Vagina (tissue), 2 donors: ENCODE results near the gene ZNF407. TPM values are rescaled to one million over a fixed set of nuclear protein-coding genes. Genes with fewer than 3 reads are reported as not detected.

Source experiments
- DNase-seq, 2 donors: peaks; one replicate each; pipeline ENCODE4 v3.0.0-alpha.2; 2017; ENCODE audit errors: extremely low spot score in 2 of 2
- H3K27ac ChIP-seq: fragments of 200-600 bp; sonication (generic); one replicate; pipeline ENCODE4 v1.5.1; 2019
- H3K27me3 ChIP-seq: fragments of 200-600 bp; sonication (generic); one replicate; pipeline ENCODE4 v1.5.1; 2019
- H3K36me3 ChIP-seq, 2 donors: fragments of 200-600 bp; sonication (generic); one replicate each; pipeline ENCODE4 v1.5.1; 2017 to 2019
- H3K4me1 ChIP-seq: fragments of 200-600 bp; sonication (generic); one replicate; pipeline ENCODE4 v1.5.1; 2019
- H3K4me3 ChIP-seq, 2 donors: fragments of 200-600 bp; sonication (generic); 1 replicate in 1 of 2; 2 replicates in 1 of 2; pipeline ENCODE4 v1.5.1; 2016 to 2019
- H3K9me3 ChIP-seq: fragments of 200-600 bp; sonication (generic); one replicate; pipeline ENCODE4 v1.5.1; 2019
- CTCF ChIP-seq, 3 experiments: fragments of 450-650 bp in 2 of 3; fragments of 200-600 bp in 1 of 3; sonication (generic) in 1 of 3; IDR thresholded peaks; one replicate each; pipeline ENCODE4 v1.5.1; 2017 to 2019; ENCODE audit warnings: antibody characterized with exemption in 3 of 3, mild to moderate bottlenecking in 2 of 3, moderate library complexity in 2 of 3
- POLR2A ChIP-seq, 2 donors: fragments of 450-650 bp; IDR thresholded peaks; one replicate each; pipeline ENCODE4 v1.6.1; 2017; ENCODE audit warnings: antibody characterized with exemption in 2 of 2, mild to moderate bottlenecking in 2 of 2, moderate library complexity in 2 of 2
- POLR2AphosphoS5 ChIP-seq, 2 donors: sonication (generic); formaldehyde crosslinking; IDR thresholded peaks; one replicate each; pipeline ENCODE4 v1.9.0; 2017; ENCODE audit warnings: antibody characterized with exemption in 2 of 2, mild to moderate bottlenecking in 2 of 2, low read depth in 1 of 2; ENCODE audit not compliant: insufficient read depth in 1 of 2
- intact Hi-C: fragments of 100-400 bp; cut with DNase I; formaldehyde crosslinking; loops from one replicate; pipeline ENCODE4 v1.15.1; 2023
- total RNA-seq: library from RNA; depleted of rRNA; stranded (reverse); fragments of >200 nt; gene quantifications from one replicate; pipeline ENCODE4 v1.2.3, GENCODE V29; 2016

Gene ZNF407
- total RNA-seq, 1 donor from 2014 or later = 15.5 TPM

DNA sequence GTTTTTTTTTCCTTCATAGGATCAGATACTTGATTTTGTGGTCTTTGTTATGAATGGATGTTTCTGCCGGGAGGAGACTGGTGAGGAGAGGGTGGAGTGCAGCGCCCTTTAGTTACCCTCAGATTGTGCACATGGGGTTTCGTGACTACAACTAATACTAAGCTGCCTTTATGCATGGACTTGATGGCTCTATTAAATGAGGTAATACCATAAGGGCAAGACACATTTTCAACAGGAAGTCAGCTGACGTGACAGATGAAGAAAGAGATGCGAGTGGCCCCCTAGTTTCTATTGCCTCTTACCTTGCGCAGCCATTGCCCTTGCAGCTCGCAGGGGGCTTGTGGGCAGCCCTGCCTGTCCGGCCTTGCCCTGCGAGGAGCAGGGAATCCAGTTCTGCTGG is 24.4 kb downstream of the ZNF407 start:
- Histone ChIP-seq H3K27me3 (no peaks in the 10 kb centered on the region), H3K36me3 (no peaks in the 10 kb centered on the region), H3K4me3 (no peak overlapping the region), H3K9me3 (no peaks in the 10 kb centered on the region), H3K27ac (no peak overlapping the region), H3K4me1 (no peaks in the 10 kb centered on the region)
- no peak for DNase-seq
- intact Hi-C loops = no loop called here
- no peak for TF ChIP-seq POLR2A (IDR thresholded peaks at IDR 0.05)
- TF ChIP-seq POLR2AphosphoS5 (IDR thresholded peaks at IDR 0.05; ENCODE audit: insufficient read depth in 1 of 2, low read depth in 1 of 2) = no peak
- TF ChIP-seq CTCF (IDR thresholded peaks at IDR 0.05) = no peak

GRCh38 chr18:74623047-74623816 is 25.6 kb downstream of the ZNF407 start:
- Histone ChIP-seq H3K9me3 (no peaks in the 10 kb centered on the region), H3K27me3 (no peaks in the 10 kb centered on the region), H3K27ac (no peak overlapping the region), H3K4me1 (no peaks in the 10 kb centered on the region), H3K36me3 (no peaks in the 10 kb centered on the region), H3K4me3 (no peak overlapping the region)
- intact Hi-C loops = no loop called here
- no peak for DNase-seq
- no peak for TF ChIP-seq CTCF (IDR thresholded peaks at IDR 0.05)
- TF ChIP-seq POLR2AphosphoS5 (IDR thresholded peaks at IDR 0.05; ENCODE audit: insufficient read depth in 1 of 2, low read depth in 1 of 2) = no peak
- no peak for TF ChIP-seq POLR2A (IDR thresholded peaks at IDR 0.05)

DNA sequence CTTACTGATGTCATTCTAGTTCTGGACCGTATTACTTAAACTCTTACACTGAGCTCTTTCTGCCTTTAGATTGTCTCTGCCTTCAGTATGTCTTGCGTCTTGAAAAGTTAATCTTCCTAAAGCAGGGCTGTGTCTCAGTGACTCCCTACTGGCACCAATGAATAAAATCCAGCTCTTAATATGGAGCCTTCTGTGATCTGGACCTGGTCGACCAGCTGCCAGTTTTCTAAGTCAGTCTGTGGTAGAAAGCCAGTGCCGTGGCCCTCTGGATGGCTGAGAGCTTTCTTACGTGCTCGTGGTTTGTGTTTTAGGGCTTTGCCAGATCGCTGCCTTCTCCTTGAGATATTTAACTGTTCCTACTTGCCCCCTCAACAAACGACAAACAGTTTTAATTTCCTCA is 26.8 kb downstream of the ZNF407 start:
- no peak for DNase-seq
- TF ChIP-seq POLR2AphosphoS5 (IDR thresholded peaks at IDR 0.05; ENCODE audit: insufficient read depth in 1 of 2, low read depth in 1 of 2) (no peak), POLR2A (IDR thresholded peaks at IDR 0.05) (no peak), CTCF (IDR thresholded peaks at IDR 0.05) (no peak)
- Histone ChIP-seq H3K27me3 (no peaks in the 10 kb centered on the region), H3K27ac (no peak overlapping the region), H3K4me1 (no peaks in the 10 kb centered on the region), H3K9me3 (no peaks in the 10 kb centered on the region), H3K36me3 (no peaks in the 10 kb centered on the region), H3K4me3 (no peak overlapping the region)
- intact Hi-C loops = no loop called here

- Histone ChIP-seq H3K36me3 (no peaks in the 10 kb centered on the region), H3K9me3 (no peaks in the 10 kb centered on the region), H3K4me3 (no peak overlapping the region), H3K4me1 (no peaks in the 10 kb centered on the region), H3K27me3 (no peaks in the 10 kb centered on the region), H3K27ac (no peak overlapping the region)
- intact Hi-C loops = no loop called here
- no peak for DNase-seq
- TF ChIP-seq POLR2AphosphoS5 (IDR thresholded peaks at IDR 0.05; ENCODE audit: insufficient read depth in 1 of 2, low read depth in 1 of 2) = no peak
- no peak for TF ChIP-seq POLR2A (IDR thresholded peaks at IDR 0.05)
- no peak for TF ChIP-seq CTCF (IDR thresholded peaks at IDR 0.05)
These were observed 27.5 kb downstream of the ZNF407 start for GRCh38 chr18:74625157-74625556.
